Endothelial cell (in vitro differentiated cells): ENCODE measurements around the gene RPUSD1. TPM values are rescaled to one million over a fixed set of nuclear protein-coding genes. Genes with fewer than 3 reads are reported as not detected.

Experiments used
- DNase-seq: peaks from one replicate; pipeline ENCODE4 v3.0.0; 2021; ENCODE audit warnings: low spot score
- H3K27ac Mint-ChIP-seq: one replicate; pipeline ENCODE4 v1.8.0; 2021; ENCODE audit warnings: mixed read lengths, inconsistent platforms; ENCODE audit not compliant: unreplicated experiment
- H3K27me3 Mint-ChIP-seq: one replicate; pipeline ENCODE4 v1.8.0; 2021; ENCODE audit warnings: mild to moderate bottlenecking, moderate library complexity, mixed read lengths, inconsistent platforms; ENCODE audit not compliant: unreplicated experiment
- H3K36me3 Mint-ChIP-seq: one replicate; pipeline ENCODE4 v1.8.0; 2021; ENCODE audit warnings: mild to moderate bottlenecking, low read depth, mixed read lengths, inconsistent platforms; ENCODE audit not compliant: unreplicated experiment
- H3K4me1 Mint-ChIP-seq: one replicate; pipeline ENCODE4 v1.8.0; 2021; ENCODE audit warnings: mild to moderate bottlenecking, mixed read lengths, inconsistent platforms; ENCODE audit not compliant: unreplicated experiment
- H3K4me3 Mint-ChIP-seq: one replicate; pipeline ENCODE4 v1.8.0; 2021; ENCODE audit warnings: mild to moderate bottlenecking, mixed read lengths, inconsistent platforms; ENCODE audit not compliant: unreplicated experiment
- H3K9me3 Mint-ChIP-seq: one replicate; pipeline ENCODE4 v1.8.0; 2021; ENCODE audit warnings: mixed read lengths, inconsistent platforms; ENCODE audit not compliant: unreplicated experiment
- total RNA-seq: library from RNA; stranded (reverse); fragmentation: NEBNext Ultra II Directional; extraction: Animal tissue kit (Norgen Biotek cat#: 25700); gene quantifications from one replicate; pipeline ENCODE4 v1.2.1, GENCODE V29; 2021; ENCODE audit not compliant: unreplicated experiment
- TF ChIP-seq, protein P1 (sequence below): fragments of 200-600 bp; sonication (generic); IDR thresholded peaks from one replicate; pipeline ENCODE4 v1.5.0; 2021; ENCODE audit warnings: antibody characterized with exemption; ENCODE audit not compliant: unreplicated experiment

Gene RPUSD1
- total RNA-seq, 1 donor from 2014 or later = 27.6 TPM

DNA sequence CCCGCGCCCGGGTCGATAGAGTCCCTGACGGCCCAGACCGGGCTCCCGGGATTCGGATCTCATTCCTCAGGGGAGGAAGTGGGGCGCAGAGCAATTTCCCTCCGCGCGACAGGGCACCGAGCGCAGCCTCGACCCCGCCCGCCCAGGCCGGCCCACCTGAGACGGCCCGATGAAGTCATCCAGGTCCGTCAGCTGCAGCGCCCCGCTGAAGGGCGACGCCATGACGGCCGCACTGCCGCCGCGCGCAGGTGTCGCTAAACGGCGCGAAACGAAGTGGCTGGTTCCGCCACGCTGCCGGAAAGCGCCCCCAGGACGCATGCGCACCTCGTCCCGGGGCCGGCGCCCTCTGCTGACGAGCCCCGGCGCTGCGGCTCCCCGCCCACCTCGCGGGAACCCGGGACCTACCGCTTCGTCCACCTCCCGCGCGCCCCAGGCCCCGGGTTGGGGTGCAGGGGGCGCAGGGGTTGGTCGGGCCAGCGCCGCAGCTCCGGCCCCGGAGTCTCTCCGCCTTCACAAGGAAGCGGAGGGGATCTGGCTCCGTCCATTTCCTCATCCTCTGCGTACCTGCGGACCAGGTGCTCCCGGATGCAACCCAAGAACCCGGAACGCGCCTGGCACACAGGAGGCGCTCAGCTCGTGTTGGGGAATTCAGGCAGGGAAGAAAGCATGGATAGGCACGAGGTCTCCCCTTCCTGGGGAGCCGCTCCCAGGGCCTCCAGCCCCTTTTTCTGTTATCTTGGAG, 47.2 kb downstream of the RPUSD1 start, which contains the start of gene CIAO3:
TSS of gene CIAO3 (minus strand) at position 234 of the 742 bp plus-strand sequence. CDS start at position 222, 12 bp downstream.
- H3K27me3 Mint-ChIP-seq = peaks cover 3% of the 10 kb centered on the region
- peak; percentile 96 for DNase-seq
- H3K27ac Mint-ChIP-seq = peak within 1 kb of the TSS; percentile 74
- TF ChIP-seq, protein P1, sequence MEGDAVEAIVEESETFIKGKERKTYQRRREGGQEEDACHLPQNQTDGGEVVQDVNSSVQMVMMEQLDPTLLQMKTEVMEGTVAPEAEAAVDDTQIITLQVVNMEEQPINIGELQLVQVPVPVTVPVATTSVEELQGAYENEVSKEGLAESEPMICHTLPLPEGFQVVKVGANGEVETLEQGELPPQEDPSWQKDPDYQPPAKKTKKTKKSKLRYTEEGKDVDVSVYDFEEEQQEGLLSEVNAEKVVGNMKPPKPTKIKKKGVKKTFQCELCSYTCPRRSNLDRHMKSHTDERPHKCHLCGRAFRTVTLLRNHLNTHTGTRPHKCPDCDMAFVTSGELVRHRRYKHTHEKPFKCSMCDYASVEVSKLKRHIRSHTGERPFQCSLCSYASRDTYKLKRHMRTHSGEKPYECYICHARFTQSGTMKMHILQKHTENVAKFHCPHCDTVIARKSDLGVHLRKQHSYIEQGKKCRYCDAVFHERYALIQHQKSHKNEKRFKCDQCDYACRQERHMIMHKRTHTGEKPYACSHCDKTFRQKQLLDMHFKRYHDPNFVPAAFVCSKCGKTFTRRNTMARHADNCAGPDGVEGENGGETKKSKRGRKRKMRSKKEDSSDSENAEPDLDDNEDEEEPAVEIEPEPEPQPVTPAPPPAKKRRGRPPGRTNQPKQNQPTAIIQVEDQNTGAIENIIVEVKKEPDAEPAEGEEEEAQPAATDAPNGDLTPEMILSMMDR = peak; percentile 97
- peaks cover 23% of the 10 kb centered on the region for H3K4me1 Mint-ChIP-seq
- H3K36me3 Mint-ChIP-seq = peaks cover 3% of the 10 kb centered on the region
- H3K9me3 Mint-ChIP-seq = no peaks in the 10 kb centered on the region
- peak within 1 kb of the TSS; percentile 88 for H3K4me3 Mint-ChIP-seq

DNA sequence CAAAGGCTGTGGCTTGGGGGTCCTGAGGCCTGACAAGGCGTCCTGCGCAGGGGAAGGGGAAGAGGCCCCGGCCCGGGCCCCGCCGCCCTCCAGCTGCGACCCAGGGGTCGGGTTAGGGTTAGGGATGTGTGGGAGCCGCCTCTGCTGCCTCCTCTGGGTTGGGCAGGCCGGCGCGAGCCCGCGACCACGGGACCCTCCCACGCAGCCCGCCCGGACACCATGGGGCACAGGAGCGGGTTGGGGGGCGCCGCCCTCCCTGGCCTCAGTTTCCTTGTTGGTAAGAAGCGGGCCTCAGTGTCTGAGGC, 47.8 kb downstream of the RPUSD1 start:
- TF ChIP-seq, protein P1 = no peak
- Mint-ChIP-seq H3K27ac (no peak overlapping the region), H3K27me3 (peaks cover 4% of the 10 kb centered on the region), H3K4me3 (peak overlapping the region; percentile 85), H3K36me3 (peaks cover 6% of the 10 kb centered on the region), H3K9me3 (no peaks in the 10 kb centered on the region), H3K4me1 (peaks cover 23% of the 10 kb centered on the region)
- no peak for DNase-seq

DNA sequence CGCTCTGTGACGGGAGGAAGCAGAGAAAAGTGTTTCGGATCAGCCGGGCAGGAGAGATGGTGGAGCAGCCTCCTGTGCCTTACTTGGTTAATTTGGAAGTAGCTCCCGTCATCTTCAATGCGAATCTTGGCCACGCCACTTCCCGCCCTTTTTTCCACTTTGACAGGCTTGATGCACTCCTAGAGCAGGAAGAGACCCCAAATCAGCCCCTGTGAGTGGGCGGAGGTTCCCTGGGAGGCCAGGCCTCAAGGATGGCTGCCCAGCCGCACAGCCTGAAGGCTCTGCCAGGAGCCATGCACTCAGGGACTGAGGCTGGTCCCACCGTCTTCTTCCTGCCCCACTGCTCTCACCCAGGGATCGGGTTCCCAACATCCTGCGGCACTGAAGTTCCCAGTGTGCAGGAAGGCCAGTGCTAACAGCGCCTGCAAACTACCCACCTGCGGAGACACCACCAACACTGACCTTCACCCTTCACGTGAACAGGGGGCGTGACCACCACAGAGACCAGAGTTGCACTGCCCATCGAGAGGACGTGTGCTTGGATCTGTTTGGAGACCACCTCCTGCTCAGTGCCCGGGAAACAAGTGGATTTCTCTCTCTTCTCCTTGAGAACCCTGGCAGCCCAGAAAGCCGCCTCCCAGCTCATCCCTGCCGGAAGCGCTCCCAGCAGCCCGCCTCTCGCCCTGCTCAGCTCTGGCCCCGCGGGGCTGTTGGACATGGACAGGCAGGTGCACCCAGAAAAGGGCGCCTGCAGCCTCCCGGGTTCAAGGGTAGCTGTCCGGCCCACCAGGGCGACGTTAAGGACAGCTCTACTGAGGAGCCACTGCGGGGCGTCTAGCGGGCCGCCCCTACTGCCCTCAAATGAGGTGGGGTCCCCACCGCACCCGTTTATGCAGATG, 48.4 kb downstream of the RPUSD1 start:
- Mint-ChIP-seq H3K27me3 (peaks cover 6% of the 10 kb centered on the region), H3K4me3 (peak overlapping the region; percentile 85), H3K9me3 (no peaks in the 10 kb centered on the region), H3K4me1 (peaks cover 23% of the 10 kb centered on the region), H3K36me3 (peaks cover 10% of the 10 kb centered on the region), H3K27ac (peak overlapping the region; percentile 36)
- TF ChIP-seq, protein P1 = no peak
- DNase-seq = no peak

DNA sequence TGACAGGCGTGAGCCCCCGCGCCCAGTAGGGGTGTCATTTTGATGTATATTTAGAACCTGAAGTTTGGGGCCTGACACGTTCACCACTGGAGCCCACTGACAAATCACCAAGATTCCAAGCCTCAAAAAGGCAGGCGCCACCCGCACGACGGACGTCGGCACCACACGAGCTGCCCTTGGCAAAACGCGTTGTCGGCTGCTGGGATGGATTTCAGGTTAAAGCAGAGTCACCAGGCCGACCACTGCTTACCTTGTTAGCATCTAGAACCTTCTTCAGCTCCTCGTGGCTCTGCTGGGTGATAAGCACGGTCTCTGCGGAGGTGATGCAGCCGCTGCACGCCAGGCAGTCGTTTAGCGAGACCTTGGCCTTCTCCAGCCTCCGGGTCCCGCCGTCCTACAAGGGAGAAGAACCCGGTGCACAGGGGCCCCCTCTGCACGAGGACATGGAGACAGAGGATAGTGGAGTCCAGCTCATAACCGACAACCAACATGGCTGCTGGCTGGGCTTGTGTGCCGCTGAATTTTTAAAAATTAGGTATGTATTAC, 51.2 kb downstream of the RPUSD1 start:
- Mint-ChIP-seq H3K4me1 (peaks cover 23% of the 10 kb centered on the region), H3K27ac (no peak overlapping the region)
- DNase-seq = no peak

More for the DNA sequence above, 51.2 kb downstream of the RPUSD1 start:
- Mint-ChIP-seq H3K4me3 (no peak overlapping the region), H3K9me3 (no peaks in the 10 kb centered on the region), H3K27me3 (peaks cover 8% of the 10 kb centered on the region), H3K36me3 (peaks cover 18% of the 10 kb centered on the region)
- TF ChIP-seq, protein P1 = no peak
